Natural killer cell treated with Interleukin-12 subunit alpha and Interleukin-12 subunit beta and Interleukin-15 and Interleukin-18, amount 100 ng/mL, for 72 hours (primary cell): ENCODE measurements around the gene RASGRF1. TPM values are rescaled to one million over a fixed set of nuclear protein-coding genes. Genes with fewer than 3 reads are reported as not detected.

Experiments
- ATAC-seq, 2 donors: fragments of 150-1000 bp; cut with Tn5 transposase in 1 of 2; sonication (Bioruptor Pico), chemical (Tn5 transposase) in 1 of 2; 2 replicates each; pipeline ENCODE4 v1.10.0; 2021
- DNase-seq: peaks from one replicate; pipeline ENCODE4 v3.0.0; 2022; ENCODE audit warnings: low spot score
- H3K27ac Mint-ChIP-seq, 2 donors: 1 replicate in 1 of 2; 2 replicates in 1 of 2; pipeline ENCODE4 v1.8.0; 2022; ENCODE audit warnings: mixed read lengths in 2 of 2, mild to moderate bottlenecking in 1 of 2, moderate library complexity in 1 of 2
- H3K27me3 Mint-ChIP-seq, 2 donors: 1 replicate in 1 of 2; 2 replicates in 1 of 2; pipeline ENCODE4 v1.8.0; 2022; ENCODE audit warnings: mixed read lengths in 2 of 2
- H3K36me3 Mint-ChIP-seq: one replicate; pipeline ENCODE4 v1.8.0; 2022; ENCODE audit warnings: mixed read lengths
- H3K4me1 Mint-ChIP-seq, 2 donors: 1 replicate in 1 of 2; 2 replicates in 1 of 2; pipeline ENCODE4 v1.8.0; 2022; ENCODE audit warnings: low read depth in 2 of 2, mixed read lengths in 2 of 2, mild to moderate bottlenecking in 1 of 2
- H3K4me3 Mint-ChIP-seq: one replicate; pipeline ENCODE4 v1.8.0; 2022; ENCODE audit warnings: mixed read lengths
- H3K9me3 Mint-ChIP-seq: 2 replicates; pipeline ENCODE4 v1.8.0; 2022; ENCODE audit warnings: mixed read lengths
- total RNA-seq, 2 donors: library from RNA; stranded (reverse); gene quantifications; one replicate each; pipeline ENCODE4 v1.2.3, GENCODE V29; 2022

The RASGRF1 gene
- total RNA-seq, 2 donors from 2014 or later, result 0.11 TPM; not detected in 1

GRCh38 chr15:79016527-79017170 lies 73.9 kb downstream of the RASGRF1 start:
- Mint-ChIP-seq H3K36me3 (no peaks in the 10 kb centered on the region), H3K4me3 (no peak overlapping the region), H3K9me3 (no peaks in the 10 kb centered on the region), H3K27me3 (peaks cover 0 to 6% of the 10 kb centered on the region in 2 donors), H3K27ac (no peak overlapping the region), H3K4me1 (no peaks in the 10 kb centered on the region)
- DNase-seq (no peak), ATAC-seq (no peak)

- Mint-ChIP-seq H3K27me3 (peaks cover 0 to 6% of the 10 kb centered on the region in 2 donors), H3K4me3 (no peak overlapping the region), H3K27ac (no peak overlapping the region), H3K9me3 (no peaks in the 10 kb centered on the region), H3K4me1 (no peaks in the 10 kb centered on the region), H3K36me3 (no peaks in the 10 kb centered on the region)
- ATAC-seq, result no peak
- DNase-seq, result no peak
Measured at GRCh38 chr15:79015416-79015815, 75.2 kb downstream of the RASGRF1 start.

- ATAC-seq (no peak), DNase-seq (no peak)
- Mint-ChIP-seq H3K27ac (no peak overlapping the region), H3K36me3 (no peaks in the 10 kb centered on the region), H3K9me3 (no peaks in the 10 kb centered on the region), H3K4me3 (no peak overlapping the region), H3K27me3 (peaks cover 3 to 6% of the 10 kb centered on the region in 2 donors), H3K4me1 (no peaks in the 10 kb centered on the region)
Measured at GRCh38 chr15:79010278-79010677, 80.3 kb downstream of the RASGRF1 start.

GRCh38 chr15:79009379-79009778 lies 81.2 kb downstream of the RASGRF1 start:
- H3K36me3 Mint-ChIP-seq, result no peaks in the 10 kb centered on the region
- DNase-seq (no peak), ATAC-seq (no peak)
- H3K27me3 Mint-ChIP-seq, result peaks cover 3 to 4% of the 10 kb centered on the region in 2 donors
- no peaks in the 10 kb centered on the region for H3K9me3 Mint-ChIP-seq
- H3K27ac Mint-ChIP-seq, result no peak overlapping the region
- no peaks in the 10 kb centered on the region for H3K4me1 Mint-ChIP-seq
- H3K4me3 Mint-ChIP-seq, result no peak overlapping the region

GRCh38 chr15:79008659-79009058 lies 81.9 kb downstream of the RASGRF1 start:
- Mint-ChIP-seq H3K27me3 (peaks cover 0 to 3% of the 10 kb centered on the region in 2 donors), H3K36me3 (no peaks in the 10 kb centered on the region), H3K27ac (no peak overlapping the region), H3K9me3 (no peaks in the 10 kb centered on the region), H3K4me3 (no peak overlapping the region), H3K4me1 (no peaks in the 10 kb centered on the region)
- ATAC-seq (no peak), DNase-seq (no peak)

- no peaks in the 10 kb centered on the region for H3K9me3 Mint-ChIP-seq
- DNase-seq, result no peak
- H3K4me3 Mint-ChIP-seq, result no peak overlapping the region
- H3K36me3 Mint-ChIP-seq, result no peaks in the 10 kb centered on the region
- peaks cover 0 to 3% of the 10 kb centered on the region in 2 donors for H3K27me3 Mint-ChIP-seq
- ATAC-seq, result no peak
- no peaks in the 10 kb centered on the region for H3K4me1 Mint-ChIP-seq
- H3K27ac Mint-ChIP-seq, result no peak overlapping the region
Measured at GRCh38 chr15:79007066-79007465, 83.5 kb downstream of the RASGRF1 start.

GRCh38 chr15:79006071-79006470 lies 84.5 kb downstream of the RASGRF1 start:
- DNase-seq (no peak), ATAC-seq (no peak)
- H3K36me3 Mint-ChIP-seq, result no peaks in the 10 kb centered on the region
- H3K4me1 Mint-ChIP-seq, result no peaks in the 10 kb centered on the region
- no peak overlapping the region for H3K27ac Mint-ChIP-seq
- H3K27me3 Mint-ChIP-seq, result peaks cover 0 to 3% of the 10 kb centered on the region in 2 donors
- H3K9me3 Mint-ChIP-seq, result no peaks in the 10 kb centered on the region
- H3K4me3 Mint-ChIP-seq, result no peak overlapping the region

GRCh38 chr15:79004336-79004735 lies 86.2 kb downstream of the RASGRF1 start:
- Mint-ChIP-seq H3K36me3 (no peaks in the 10 kb centered on the region), H3K9me3 (no peaks in the 10 kb centered on the region), H3K4me3 (no peak overlapping the region), H3K27ac (no peak overlapping the region), H3K4me1 (no peaks in the 10 kb centered on the region), H3K27me3 (peaks cover 0 to 3% of the 10 kb centered on the region in 2 donors)
- ATAC-seq (peak in 1 of 2 donors; percentile 49), DNase-seq (no peak)

GRCh38 chr15:79003896-79004295 lies 86.7 kb downstream of the RASGRF1 start:
- ATAC-seq, result no peak
- H3K4me3 Mint-ChIP-seq, result no peak overlapping the region
- H3K4me1 Mint-ChIP-seq, result no peaks in the 10 kb centered on the region
- no peaks in the 10 kb centered on the region for H3K9me3 Mint-ChIP-seq
- no peak overlapping the region for H3K27ac Mint-ChIP-seq
- no peak for DNase-seq
- H3K27me3 Mint-ChIP-seq, result peaks cover 0 to 3% of the 10 kb centered on the region in 2 donors
- no peaks in the 10 kb centered on the region for H3K36me3 Mint-ChIP-seq

- no peaks in the 10 kb centered on the region for H3K36me3 Mint-ChIP-seq
- H3K27me3 Mint-ChIP-seq, result peaks cover 0 to 3% of the 10 kb centered on the region in 2 donors
- no peak overlapping the region for H3K4me3 Mint-ChIP-seq
- DNase-seq (no peak), ATAC-seq (no peak)
- no peak overlapping the region for H3K27ac Mint-ChIP-seq
- no peaks in the 10 kb centered on the region for H3K9me3 Mint-ChIP-seq
- no peaks in the 10 kb centered on the region for H3K4me1 Mint-ChIP-seq
Measured at GRCh38 chr15:79003301-79003700, 87.3 kb downstream of the RASGRF1 start.

GRCh38 chr15:79002581-79002980 lies 88.0 kb downstream of the RASGRF1 start:
- no peak for DNase-seq
- Mint-ChIP-seq H3K9me3 (no peaks in the 10 kb centered on the region), H3K27me3 (peaks cover 0 to 3% of the 10 kb centered on the region in 2 donors), H3K36me3 (no peaks in the 10 kb centered on the region), H3K4me1 (no peaks in the 10 kb centered on the region), H3K27ac (no peak overlapping the region), H3K4me3 (no peak overlapping the region)
- ATAC-seq, result no peak

- Mint-ChIP-seq H3K36me3 (no peaks in the 10 kb centered on the region), H3K27ac (no peak overlapping the region), H3K4me1 (no peaks in the 10 kb centered on the region), H3K4me3 (no peak overlapping the region), H3K27me3 (no peaks in the 10 kb centered on the region), H3K9me3 (no peaks in the 10 kb centered on the region)
- ATAC-seq, result no peak
- no peak for DNase-seq
Measured at GRCh38 chr15:78999636-79000035, 90.9 kb downstream of the RASGRF1 start.

GRCh38 chr15:78998526-78998925 lies 92.1 kb downstream of the RASGRF1 start:
- H3K27ac Mint-ChIP-seq, result no peak overlapping the region
- H3K27me3 Mint-ChIP-seq, result no peaks in the 10 kb centered on the region
- H3K36me3 Mint-ChIP-seq, result no peaks in the 10 kb centered on the region
- H3K4me3 Mint-ChIP-seq, result no peak overlapping the region
- no peaks in the 10 kb centered on the region for H3K4me1 Mint-ChIP-seq
- DNase-seq (no peak), ATAC-seq (no peak)
- H3K9me3 Mint-ChIP-seq, result no peaks in the 10 kb centered on the region

- DNase-seq, result no peak
- no peak for ATAC-seq
- Mint-ChIP-seq H3K4me3 (no peak overlapping the region), H3K27me3 (no peaks in the 10 kb centered on the region), H3K36me3 (no peaks in the 10 kb centered on the region), H3K9me3 (no peaks in the 10 kb centered on the region), H3K4me1 (peaks cover 3 to 4% of the 10 kb centered on the region in 2 donors), H3K27ac (no peak overlapping the region)
Measured at GRCh38 chr15:78997981-78998499, 92.5 kb downstream of the RASGRF1 start.

GRCh38 chr15:78996894-78997275 lies 93.7 kb downstream of the RASGRF1 start:
- Mint-ChIP-seq H3K27me3 (no peaks in the 10 kb centered on the region), H3K9me3 (no peaks in the 10 kb centered on the region), H3K4me3 (no peak overlapping the region), H3K4me1 (peaks cover 5 to 7% of the 10 kb centered on the region in 2 donors), H3K36me3 (no peaks in the 10 kb centered on the region), H3K27ac (no peak overlapping the region)
- ATAC-seq (no peak), DNase-seq (no peak)
